Omental fat pad (tissue), 4 donors: ENCODE measurements around the gene WDR90. TPM values are rescaled to one million over a fixed set of nuclear protein-coding genes. Genes with fewer than 3 reads are reported as not detected.
A peak's percentile ranks its signal among the peaks of the same experiment; 100 is the strongest.

Source experiments
- ATAC-seq: fragments of 150-250 bp; one replicate; pipeline ENCODE4 v1.9.1; 2016; ENCODE audit warnings: mild to moderate bottlenecking, moderate library complexity; ENCODE audit not compliant: low FRiP score
- DNase-seq: peaks from one replicate; pipeline ENCODE4 v3.0.0-alpha.2; 2019; ENCODE audit warnings: low spot score
- total RNA-seq, 4 donors: library from RNA; depleted of rRNA; stranded (reverse); fragments of >200 nt; gene quantifications; one replicate each; pipeline ENCODE4 v1.1.0, GENCODE V29; 2016
- TF ChIP-seq, protein P1 (sequence below), 3 donors: fragments of 450-650 bp; IDR thresholded peaks; one replicate each; pipeline ENCODE4 v1.5.1; 2016 to 2017; ENCODE audit warnings: antibody characterized with exemption in 3 of 3, mild to moderate bottlenecking in 3 of 3, moderate library complexity in 2 of 3

WDR90 gene
- total RNA-seq, 4 donors from 2014 or later, result 7.0 to 25.1 (median 21.2) TPM

DNA sequence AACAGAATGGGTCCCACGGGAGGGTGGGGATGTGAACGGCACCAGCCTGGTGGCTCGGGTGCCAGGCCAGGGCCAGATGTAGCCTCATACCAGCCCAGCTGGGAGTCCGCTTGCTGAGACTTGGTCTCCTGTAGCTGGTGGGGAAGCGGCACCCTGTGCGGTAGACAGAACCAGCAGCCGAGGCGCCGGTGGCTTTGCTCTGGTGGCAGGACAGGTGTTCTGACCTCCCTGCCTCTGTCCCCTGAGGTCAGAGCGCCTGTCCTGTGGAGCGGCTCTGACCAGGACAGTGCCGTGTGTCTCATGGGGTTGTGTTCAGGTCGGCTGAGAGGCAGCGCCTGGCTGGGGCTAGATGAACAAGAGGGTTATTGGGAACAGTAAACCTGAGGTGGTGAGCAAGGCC is 39.2 kb upstream of the WDR90 start:
- ATAC-seq (no peak), DNase-seq (no peak)
- TF ChIP-seq, protein P1, sequence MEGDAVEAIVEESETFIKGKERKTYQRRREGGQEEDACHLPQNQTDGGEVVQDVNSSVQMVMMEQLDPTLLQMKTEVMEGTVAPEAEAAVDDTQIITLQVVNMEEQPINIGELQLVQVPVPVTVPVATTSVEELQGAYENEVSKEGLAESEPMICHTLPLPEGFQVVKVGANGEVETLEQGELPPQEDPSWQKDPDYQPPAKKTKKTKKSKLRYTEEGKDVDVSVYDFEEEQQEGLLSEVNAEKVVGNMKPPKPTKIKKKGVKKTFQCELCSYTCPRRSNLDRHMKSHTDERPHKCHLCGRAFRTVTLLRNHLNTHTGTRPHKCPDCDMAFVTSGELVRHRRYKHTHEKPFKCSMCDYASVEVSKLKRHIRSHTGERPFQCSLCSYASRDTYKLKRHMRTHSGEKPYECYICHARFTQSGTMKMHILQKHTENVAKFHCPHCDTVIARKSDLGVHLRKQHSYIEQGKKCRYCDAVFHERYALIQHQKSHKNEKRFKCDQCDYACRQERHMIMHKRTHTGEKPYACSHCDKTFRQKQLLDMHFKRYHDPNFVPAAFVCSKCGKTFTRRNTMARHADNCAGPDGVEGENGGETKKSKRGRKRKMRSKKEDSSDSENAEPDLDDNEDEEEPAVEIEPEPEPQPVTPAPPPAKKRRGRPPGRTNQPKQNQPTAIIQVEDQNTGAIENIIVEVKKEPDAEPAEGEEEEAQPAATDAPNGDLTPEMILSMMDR (IDR thresholded peaks at IDR 0.05), result no peak

DNA sequence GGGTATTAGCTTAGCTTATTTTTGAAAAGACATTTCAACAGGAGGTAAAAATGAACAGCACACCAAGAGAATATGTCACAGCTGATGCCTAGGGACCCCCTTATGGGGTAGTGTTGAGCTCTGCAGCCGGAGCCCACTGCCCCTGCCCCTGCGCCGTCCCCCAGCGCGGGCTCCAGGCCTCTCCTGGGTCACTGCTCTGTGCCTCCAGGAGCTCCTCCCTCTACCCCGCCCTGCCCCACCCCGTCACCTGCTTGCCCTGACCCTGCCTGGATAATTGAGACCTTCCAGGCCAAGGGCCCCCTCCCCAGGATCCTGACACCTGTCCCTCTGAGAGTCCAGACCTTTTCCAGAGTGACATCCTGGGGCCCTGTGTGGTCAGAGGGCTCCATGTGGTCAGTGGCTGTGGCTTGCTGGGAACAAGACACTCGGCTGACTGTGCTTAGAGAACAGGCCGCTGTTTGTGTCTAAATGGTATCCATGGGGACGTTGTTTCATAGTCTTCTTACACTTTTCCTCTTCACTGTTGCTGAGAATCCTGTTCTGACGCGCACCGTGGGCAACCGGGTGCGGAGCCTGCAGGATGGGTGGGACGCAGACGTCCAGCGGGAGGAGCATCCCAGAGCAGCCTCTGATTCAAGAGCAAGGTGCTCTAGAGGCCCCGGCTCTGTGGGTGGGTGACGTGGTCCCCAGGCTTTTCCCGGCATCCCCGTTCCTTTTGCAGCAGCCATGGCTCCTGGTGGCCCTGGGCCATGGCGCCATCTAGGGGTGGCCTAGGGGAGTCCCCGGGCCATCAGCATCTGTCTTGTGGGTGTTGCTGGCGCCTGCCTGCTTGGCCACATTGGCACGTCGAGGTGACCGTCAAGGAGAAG is 38.4 kb upstream of the WDR90 start:
- ATAC-seq, result peak; percentile 19
- TF ChIP-seq, protein P1 (IDR thresholded peaks at IDR 0.05), result no peak
- DNase-seq, result no peak

DNA sequence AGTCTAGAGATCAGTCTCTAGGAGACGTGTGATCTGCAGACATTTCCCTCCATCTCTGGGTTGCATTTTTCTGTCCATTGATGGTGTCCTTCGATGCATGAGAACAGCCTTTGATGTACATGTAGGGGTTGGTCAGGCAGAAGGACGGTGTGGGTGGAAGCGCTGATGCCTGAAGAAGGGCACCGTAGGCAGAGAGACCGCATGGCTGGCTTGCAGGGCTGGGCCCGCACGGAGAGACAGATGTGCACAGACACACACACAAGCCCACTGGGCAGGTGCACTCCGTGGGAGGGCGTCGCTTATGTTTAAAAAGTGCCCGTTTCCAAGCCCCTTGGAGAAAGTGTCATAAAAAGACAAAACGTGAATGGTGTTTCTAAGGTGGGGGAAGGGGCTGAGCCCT is 34.0 kb upstream of the WDR90 start:
- DNase-seq, result no peak
- TF ChIP-seq, protein P1 (IDR thresholded peaks at IDR 0.05), result no peak

DNA sequence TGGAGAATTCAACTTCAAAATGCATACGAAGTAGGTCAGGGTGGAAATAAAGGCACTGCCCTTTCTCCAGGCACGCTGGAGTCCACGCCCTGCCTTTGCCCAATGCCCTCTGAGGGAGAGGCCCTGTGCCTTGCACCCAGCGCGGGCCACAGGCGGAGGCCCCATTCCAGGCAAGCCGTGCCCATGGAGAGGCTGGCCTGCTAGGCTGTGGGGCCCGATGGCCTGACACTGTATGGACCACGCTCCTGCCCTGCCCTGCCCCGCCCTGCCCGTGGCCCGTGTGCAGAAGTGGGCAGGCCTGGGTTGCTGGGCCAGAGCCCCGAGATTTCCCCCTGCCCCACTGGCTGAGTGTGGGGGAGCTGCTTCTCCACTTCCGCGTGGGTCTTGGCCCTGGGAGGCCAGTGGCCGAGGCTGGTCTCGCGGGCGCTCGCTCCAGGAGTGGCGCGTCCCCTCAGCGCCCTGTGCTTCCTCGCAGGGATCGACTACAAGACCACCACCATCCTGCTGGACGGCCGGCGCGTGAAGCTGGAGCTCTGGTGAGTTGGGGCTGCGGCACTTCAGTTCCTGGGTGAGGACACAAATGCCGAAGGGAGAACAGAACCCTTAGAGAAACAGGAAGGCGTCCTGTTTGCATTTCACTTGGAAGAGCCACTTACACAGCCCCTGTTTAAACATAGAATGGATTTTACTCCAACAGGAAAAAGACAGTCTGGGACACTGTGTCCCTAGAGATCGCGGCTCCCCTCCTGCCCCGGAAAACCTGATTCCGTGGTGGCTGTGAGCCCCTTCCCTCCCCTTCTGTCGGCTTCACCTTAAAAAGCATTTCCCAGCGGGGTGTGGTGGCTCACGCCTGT is 32.2 kb upstream of the WDR90 start:
- DNase-seq (no peak), ATAC-seq (no peak)
- TF ChIP-seq, protein P1 (IDR thresholded peaks at IDR 0.05), result no peak

More for the DNA sequence above, 34.0 kb upstream of the WDR90 start:
- no peak for ATAC-seq

DNA sequence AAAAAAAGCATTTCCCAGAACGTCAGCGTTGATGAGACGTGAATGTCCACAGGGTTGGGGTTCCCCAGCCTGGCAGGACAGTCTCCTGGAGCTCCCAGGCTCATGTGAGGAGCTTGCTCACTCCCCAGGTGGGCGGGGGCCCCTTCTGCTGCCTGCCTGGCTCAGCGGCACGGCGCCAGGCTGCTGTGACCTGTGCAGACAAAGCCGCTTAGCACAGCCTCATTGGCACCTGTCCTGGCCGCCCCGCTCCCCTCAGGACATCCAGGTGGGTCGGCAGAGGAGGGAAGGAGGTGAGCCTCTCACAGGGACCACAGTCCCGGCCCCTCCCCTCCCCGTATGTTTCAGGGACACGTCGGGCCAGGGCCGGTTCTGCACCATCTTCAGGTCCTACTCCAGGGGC is 31.3 kb upstream of the WDR90 start:
- DNase-seq, result no peak
- TF ChIP-seq, protein P1 (IDR thresholded peaks at IDR 0.05), result no peak
- ATAC-seq, result no peak

DNA sequence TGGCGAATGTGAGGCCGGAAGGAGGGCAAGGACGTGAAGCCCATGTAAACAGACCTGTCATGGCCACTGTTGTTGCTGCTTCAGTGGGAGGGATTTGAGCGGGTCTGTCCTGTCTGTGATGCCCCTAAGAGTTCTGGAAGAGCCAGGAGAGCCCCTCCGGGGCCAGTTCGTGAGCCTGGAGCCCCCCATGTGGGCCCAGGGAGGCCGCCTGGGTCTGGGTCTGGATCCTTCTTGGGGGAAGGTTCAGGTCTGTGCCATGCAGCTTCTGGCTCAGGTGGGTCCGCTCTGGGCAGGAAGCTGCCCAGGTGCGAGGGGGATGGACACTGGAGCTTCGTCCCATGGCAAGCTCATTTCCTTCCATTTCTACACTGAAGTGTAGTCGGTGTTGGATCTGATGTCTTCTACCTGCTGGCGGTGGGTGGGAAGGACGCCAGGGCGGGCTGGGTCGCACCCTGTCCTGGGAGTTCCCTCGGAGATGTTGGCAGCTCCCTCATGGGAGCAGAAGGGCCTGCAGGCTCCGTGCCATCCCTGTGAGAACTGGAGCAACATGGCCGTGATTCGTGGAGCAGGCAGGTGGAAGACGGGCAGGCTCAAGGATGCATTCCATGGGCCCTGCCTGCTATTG is 29.6 kb upstream of the WDR90 start:
- ATAC-seq (no peak), DNase-seq (no peak)
- TF ChIP-seq, protein P1 (IDR thresholded peaks at IDR 0.05), result no peak
